GM21737 (cell line): ENCODE data around the gene TNNI2.

Experiments used
- ATAC-seq: cut with Tn5 transposase; IDR thresholded peaks from one replicate; pipeline ENCODE4 v1.9.1; 2021; ENCODE audit warnings: mild to moderate bottlenecking, moderate library complexity; ENCODE audit not compliant: unreplicated experiment

TNNI2 gene

GRCh38 chr11:1820463-1821325 is 18.1 kb upstream of the TNNI2 start:
- ATAC-seq = no peak

DNA sequence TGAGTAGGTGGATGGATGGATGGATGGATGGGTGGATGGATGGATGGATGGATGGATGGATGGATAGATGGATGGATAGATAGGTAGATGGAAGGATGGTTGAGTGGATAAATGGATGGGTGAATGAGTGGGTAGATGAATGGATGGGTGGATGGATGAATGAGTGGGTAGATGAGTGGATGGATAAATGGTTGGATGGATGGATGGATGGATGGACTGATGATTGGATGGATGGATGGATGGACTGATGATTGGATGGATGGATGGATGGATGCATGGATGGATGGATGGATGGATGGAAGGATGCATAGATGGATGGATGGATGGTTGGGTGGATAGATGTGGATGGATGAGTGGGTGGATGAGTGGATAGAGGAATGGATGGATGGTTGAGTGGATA is 17.2 kb upstream of the TNNI2 start:
- no peak for ATAC-seq

DNA sequence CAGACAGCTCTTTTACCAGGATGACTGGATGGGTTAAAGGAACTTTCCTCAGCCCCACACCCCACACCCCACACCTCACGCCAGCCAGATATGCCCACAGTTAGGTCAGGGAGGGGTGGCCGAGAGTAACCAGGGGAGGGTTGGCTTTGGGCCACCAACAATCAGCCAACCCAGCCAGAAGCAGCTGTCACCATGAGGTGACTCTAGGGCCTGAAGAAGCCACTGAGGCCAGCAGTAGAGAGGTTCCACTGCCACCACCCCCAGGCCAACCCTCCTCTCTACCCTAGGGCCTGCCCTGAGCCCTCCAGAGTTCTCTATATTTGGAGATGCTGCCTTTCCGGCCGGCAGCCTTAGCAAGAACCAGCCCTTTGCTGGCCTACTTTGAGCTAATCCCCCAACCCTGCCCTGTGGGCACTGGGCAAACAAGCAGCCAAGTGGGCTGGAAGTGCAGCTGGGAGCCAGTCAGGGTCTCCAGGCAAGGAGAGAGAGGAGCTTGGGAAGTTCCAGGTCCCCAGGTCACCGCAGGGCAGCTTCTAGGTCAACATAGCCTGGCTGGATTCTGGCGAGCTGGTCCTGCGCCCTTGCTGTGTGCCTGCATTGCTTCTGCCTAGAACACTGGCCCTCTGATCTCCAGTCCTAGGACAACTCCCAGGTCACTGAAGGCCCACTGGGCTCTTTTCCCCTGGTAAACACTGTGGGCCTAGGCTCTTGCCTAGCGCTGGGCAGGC is 16.0 kb upstream of the TNNI2 start:
- no peak for ATAC-seq

DNA sequence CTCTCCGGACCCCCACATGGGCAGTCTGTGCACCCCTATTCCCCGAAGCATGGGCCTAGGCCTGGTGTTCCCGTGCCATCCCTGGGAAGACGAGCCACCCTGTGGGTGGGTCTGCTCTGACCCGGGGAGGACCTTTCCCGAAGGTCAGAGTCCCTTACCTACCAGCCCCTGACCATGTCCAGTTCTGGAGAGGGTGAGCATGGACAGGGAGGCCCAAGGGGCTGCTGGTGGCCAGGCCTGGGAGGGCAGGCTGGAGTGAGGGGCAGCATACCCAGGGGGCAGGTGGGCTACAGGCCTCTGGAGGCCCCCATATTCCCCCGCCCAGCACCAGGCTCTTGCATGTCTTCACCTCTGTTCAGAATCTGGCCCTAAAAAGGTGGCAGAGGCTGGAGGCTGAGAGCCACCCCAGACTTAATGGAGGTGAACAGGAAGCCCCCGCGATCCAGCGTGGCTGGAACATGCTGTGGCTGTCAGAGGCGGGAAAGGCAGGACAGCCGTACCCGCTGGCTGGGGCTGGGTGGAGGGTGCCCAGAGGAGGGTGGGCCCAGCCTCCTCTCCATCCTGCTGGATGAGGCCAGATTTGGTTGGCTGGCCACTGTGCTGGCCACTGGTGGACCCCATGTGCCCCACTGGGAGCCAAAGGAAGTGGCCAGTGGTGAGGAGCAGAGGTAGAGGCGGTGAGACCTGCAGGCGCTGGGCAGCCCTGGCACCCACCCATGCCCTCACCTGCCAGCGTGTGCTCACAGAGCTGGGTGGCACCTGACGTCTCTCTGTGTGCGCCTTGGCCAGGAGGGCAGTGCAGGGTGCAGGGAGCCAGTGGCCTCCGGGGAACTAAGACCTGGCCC is 15.2 kb upstream of the TNNI2 start:
- no peak for ATAC-seq

DNA sequence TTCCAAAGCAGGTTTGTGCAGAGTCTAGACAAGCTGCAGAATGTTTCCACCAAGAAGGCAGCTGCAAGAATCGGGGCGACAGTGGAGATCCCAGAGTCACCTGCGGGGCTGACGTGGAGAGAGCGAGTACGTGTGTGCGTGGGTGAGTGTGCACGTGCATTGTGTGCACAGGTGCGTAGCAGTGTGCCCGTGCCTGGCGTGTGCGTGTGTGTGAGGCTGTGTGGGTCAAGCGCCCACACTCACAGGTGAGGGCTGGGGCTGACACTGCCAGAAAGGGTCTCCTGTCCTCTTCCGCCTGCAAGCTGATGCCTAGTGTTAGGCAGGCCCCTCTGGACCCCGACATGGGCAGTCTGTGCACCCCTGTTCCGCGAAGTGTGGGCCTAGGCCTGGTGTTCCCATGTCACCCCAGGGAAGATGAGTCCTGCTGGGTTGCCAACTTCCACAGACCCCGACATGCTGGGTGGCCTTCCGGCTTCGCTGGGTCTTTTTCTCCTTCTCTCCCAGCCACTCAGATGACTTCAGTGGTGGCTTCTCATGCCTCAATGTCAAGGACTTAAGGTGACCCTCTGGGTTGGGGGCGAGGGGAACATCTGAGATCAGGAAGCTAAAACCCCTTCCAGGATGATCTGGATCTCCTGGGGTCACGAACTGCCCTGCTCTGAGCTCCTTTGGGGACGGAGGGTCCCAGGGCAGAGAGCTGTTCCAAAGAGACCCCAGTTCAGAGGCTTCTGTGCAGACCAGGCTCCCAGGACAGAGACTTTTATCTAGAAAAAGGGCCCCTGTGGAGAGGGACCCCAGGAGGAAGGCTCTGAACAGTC is 14.4 kb upstream of the TNNI2 start:
- no peak for ATAC-seq

DNA sequence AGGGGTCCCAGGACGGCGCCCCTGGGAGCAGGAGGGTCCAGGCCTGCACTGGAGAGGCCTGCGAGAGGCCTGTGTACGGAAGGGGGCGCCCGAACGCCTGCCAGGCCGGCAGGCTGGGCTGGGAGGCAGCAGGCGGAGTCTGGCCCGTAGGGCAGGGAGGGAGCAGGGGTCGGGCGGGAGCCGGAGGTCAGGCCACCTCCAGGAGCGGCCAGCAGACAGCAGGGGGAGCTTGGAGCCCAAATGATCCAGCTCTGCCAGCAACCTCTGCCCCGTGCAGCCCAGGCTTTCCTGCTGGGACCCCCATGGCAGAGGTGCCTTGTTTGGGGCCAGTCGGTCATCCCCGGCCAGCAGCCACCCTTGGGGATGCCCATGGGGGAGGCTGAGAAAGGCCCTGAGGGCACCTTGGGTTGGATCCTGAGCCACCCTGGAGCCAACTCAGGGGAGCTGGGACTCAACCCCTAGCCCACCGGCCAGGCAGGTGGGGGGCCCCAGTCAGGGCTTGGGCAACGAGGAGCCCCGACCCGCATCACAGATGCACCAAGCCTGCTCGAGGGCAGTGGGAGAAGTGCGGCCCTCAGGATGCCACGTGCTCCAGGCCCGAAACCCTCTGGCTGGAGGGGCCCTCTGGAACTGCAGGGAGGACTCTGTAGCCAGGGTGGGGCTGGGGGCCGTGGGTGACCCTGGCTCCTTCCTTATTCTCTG is 13.6 kb upstream of the TNNI2 start:
- no peak for ATAC-seq

DNA sequence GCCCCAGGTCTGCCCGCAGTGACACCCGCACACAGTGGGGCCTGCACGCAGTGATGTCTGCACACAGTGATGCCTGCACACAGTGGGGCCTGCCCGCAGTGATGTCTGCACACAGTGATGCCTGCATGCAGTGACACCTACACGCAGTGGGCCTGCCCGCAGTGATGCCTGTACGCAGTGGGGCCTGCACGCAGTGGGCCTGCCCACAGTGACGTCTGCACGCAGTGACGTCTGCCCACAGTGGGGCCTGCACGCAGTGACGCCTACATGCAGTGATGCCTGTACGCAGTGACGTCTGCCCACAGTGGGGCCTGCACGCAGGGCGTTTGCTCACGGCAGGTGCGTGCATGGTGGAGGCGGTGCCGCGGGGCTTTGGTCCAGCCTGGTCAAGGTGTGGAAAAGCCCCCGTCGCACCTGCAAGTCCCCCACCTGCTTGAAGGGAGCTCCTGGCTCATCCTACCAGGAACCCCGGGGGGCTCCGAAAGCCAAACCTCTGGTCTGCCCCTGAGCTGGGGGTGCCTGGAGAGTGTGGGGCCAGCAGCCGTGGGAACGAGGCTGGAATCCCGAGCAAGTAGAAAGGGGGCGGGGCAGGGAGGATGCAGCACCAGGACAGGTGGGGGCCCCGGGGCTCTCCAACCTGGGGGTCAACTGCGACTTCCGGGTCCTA is 12.9 kb upstream of the TNNI2 start:
- no peak for ATAC-seq

DNA sequence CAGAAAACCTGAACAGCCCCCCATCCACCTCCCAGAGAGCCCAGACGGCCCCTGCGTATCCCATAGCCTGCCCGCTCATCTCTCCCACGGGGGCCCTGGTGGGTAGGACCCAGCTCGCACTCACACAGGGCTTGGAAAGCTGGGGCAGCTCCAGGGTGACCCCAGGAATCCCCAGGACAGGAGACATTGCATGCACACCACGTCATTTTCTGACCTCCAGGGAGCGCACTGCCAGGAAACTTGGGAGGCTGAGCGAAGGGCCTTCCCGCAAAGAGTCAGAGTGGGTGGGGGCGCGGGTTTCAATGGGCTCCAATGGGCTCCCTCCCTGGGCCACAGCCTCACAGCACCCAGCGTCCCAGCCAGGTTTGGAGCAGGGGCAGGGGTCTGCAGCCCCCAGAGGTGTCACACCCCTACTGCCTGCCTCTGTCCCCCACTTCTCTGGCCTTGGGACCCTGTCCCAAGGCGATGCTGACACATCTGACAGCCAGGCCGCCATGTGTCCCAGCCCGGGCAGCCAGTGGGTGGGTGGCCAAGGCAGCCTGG is 12.2 kb upstream of the TNNI2 start:
- ATAC-seq = no peak

GRCh38 chr11:1827095-1827813 is 11.5 kb upstream of the TNNI2 start:
- no peak for ATAC-seq

DNA sequence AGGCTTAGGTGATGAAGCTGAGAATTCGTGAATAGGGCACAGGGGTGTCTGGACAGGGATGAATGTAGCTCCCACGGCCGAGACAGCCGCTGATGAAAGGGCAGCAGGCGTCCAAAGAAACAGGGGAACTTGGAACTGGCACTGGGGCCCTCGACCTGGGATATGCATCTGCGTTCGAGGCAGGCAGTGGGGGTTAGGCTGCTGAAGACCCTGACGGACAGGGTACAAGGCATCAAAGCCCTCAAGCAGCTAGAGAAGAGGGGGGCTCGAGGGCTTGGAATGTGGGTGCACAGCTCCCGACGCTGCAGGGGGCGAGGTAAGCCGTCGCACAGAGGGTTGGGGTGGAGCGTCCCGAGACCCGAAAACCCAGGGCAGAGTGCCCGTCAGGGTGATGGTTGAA is 10.8 kb upstream of the TNNI2 start:
- ATAC-seq = no peak

DNA sequence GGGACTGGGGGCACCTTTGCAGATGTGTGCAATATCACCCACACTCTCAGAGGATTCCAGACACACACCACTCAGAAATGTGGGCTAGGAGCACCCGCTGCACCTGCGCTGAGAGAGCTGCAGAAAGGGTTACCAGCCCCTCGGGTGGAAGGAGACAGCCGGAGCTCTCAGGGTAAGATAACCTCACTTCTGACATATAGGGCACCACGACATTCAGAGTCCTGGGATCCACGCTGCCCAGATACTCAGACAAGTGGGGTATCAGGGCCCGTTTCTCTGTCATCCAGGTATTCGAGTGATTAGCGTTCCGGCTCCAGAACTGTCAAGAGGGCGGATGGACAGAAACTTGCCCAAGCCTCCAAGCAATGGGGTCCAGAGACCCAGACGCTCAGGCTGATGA is 10.2 kb upstream of the TNNI2 start:
- no peak for ATAC-seq

DNA sequence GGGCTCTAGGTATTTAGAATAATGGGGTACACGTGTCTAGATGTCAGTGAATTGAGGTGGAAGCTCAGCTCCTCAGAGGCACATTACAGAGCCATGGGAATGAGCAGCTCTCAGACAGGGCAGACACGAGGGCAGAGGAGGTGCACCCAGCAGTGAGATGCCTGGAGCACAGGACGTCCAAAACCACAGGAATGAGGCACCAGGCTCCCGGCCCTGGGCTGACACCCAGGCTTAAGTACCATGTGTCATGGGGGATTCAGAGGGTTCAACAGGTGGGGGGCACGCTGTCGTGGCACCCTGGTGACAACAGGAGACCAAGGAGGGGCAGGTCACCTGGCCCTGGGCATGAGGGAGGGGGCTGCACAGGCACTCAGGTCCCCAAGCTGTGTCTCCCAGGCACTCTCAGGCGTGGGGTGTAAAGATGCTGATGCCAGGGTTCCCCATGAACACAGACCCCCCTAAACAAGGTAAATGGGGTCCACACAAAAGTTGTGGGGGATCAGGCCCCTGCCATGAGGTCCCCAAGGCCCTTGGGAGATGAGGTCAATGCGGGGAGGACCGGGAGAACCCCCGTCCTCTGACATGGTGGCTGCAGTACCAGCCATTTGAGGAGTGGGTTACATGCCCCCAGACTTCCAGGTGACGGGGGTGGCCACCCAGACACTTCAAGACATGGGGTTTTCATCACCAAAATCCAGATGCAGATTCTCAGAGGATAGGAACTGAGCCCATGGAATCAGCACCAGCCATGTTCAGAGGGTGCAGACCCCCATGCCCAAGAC is 9.6 kb upstream of the TNNI2 start:
- no peak for ATAC-seq

DNA sequence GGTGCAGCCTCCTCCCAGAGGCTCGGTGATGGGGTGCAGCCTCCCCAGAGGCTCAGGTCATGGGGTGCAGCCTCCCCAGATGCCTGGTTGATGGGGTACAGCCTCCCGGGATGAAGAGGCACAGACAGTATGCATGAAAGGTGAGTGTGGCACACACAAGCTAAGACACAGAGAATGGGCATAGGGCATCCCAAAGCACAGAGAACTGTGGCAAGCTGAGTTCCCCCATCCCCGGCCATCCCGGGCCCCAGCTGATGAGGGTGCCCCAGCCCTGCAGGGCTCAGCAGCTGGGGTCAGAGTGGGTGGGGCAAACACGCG is 8.8 kb upstream of the TNNI2 start:
- no peak for ATAC-seq

- ATAC-seq = no peak
These were observed 8.2 kb upstream of the TNNI2 start for GRCh38 chr11:1830322-1831223.

DNA sequence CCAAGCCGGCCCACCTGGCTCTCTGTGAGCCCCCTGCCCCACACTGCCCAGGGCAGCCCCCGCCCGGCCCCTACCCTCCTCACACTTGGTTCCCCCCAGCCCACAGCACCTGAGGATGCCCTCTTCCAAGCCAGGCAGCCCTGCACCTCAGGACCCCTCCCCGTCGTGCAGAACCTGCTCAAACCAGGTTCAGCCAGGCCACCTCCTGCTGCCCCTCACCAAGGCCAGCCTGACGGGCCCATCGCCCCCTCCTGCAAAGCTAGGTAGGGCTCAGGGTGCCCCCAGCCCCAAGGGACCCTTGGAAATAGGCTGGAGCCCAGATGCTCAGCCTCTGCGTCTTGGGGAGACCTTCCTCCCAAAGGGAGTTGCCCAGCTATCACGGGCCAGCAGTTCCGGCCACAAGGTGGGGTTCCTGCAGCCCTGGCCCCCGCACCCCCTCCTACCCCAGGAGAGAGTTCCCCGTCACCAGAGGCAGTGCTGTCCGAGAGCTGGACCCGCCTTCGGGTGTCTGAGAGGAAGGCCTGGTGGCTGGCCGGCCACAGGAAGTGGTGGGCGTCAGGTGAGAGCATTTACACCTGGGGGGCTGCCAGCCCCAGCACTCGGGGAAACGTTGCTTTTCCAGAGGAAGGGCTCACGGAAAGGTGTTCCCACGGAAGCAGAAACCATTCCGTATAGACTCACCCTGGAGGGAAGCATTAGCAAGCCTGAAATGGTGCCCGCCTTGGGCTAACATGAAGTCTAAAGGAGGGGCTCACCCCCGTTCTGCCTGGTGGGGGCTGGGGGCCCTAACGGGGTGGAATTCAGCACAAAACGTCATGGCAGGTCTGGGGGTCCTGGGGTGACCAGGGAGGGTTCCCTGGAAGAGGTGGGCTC is 7.2 kb upstream of the TNNI2 start:
- ATAC-seq = no peak
